Esophagus squamous epithelium (tissue), 5 donors: ENCODE results near the gene MORN1. TPM values are rescaled to one million over a fixed set of nuclear protein-coding genes. Genes with fewer than 3 reads are reported as not detected.

Experiments
- DNase-seq: peaks from one replicate; lab custom pipeline; 2025; lab: John Stamatoyannopoulos, UW
- H3K27ac ChIP-seq, 4 donors: fragments of 200-600 bp; sonication (generic); one replicate each; pipeline ENCODE4 v1.5.1; 2016 to 2019; ENCODE audit warnings: mild to moderate bottlenecking in 1 of 4
- H3K27me3 ChIP-seq, 4 donors: fragments of 200-600 bp; sonication (generic); 1 replicate in 3 of 4; 2 replicates in 1 of 4; pipeline versions ENCODE4 v1.5.1 to v1.6.0; 2017 to 2021; ENCODE audit warnings: antibody characterized with exemption in 1 of 4
- H3K36me3 ChIP-seq, 3 donors: fragments of 200-600 bp; sonication (generic); one replicate each; pipeline ENCODE4 v1.5.1; 2016 to 2019
- H3K4me1 ChIP-seq, 3 donors: fragments of 200-600 bp; sonication (generic); one replicate each; pipeline ENCODE4 v1.5.1; 2017 to 2019
- H3K4me3 ChIP-seq, 4 donors: fragments of 200-600 bp; sonication (generic); 1 replicate in 3 of 4; 2 replicates in 1 of 4; pipeline ENCODE4 v1.5.1; 2016 to 2019; ENCODE audit warnings: mild to moderate bottlenecking in 2 of 4, moderate library complexity in 1 of 4
- H3K9me3 ChIP-seq, 3 donors: fragments of 200-600 bp; sonication (generic); one replicate each; pipeline ENCODE4 v1.5.1; 2016 to 2019
- CTCF ChIP-seq, 6 experiments: fragments of 450-650 bp in 4 of 6; fragments of 200-600 bp in 2 of 6; sonication (generic) in 2 of 6; IDR thresholded peaks; one replicate each; pipeline ENCODE4 v1.5.1; 2016 to 2019; ENCODE audit warnings: antibody characterized with exemption in 6 of 6, mild to moderate bottlenecking in 4 of 6, moderate library complexity in 4 of 6
- POLR2A ChIP-seq, 4 donors: fragments of 450-650 bp; IDR thresholded peaks; one replicate each; pipeline ENCODE4 v1.6.1; 2017; ENCODE audit warnings: antibody characterized with exemption in 4 of 4, mild to moderate bottlenecking in 4 of 4, moderate library complexity in 3 of 4
- WGBS, 2 donors: methylation state at CpG; one replicate each; pipeline ENCODE4 v1.1.5; 2018; 5-methylcytosine and 5-hydroxymethylcytosine counted together
- intact Hi-C: fragments of 100-400 bp; cut with DNase I; formaldehyde crosslinking; loops from one replicate; pipeline ENCODE4 v1.15.0; 2022
- total RNA-seq, 4 donors: library from RNA; depleted of rRNA; stranded (reverse); fragments of >200 nt; gene quantifications; one replicate each; pipeline ENCODE4 v1.1.0, GENCODE V29; 2016
- donor health status: DM: yes; HTN: yes; CAD: no.

MORN1 gene
- total RNA-seq, 4 donors from 2014 or later = 6.7 to 10.8 (median 7.0) TPM

GRCh38 chr1:2301607-2302291 is 89.6 kb downstream of the MORN1 start:
- intact Hi-C loops = no loop called here
- 65 to 96% methylated on average over 9 to 10 of the region's 17 CpGs for WGBS, 2 donors
- peaks cover 40 to 80% (median 41%) of the 10 kb centered on the region in 3 donors for H3K4me1 ChIP-seq
- H3K9me3 ChIP-seq = no peaks in the 10 kb centered on the region
- peak overlapping the region; percentile 72 to 89 (median 83) for H3K27ac ChIP-seq
- peak overlapping the region in 2 of 4 donors; percentile 38 to 52 for H3K4me3 ChIP-seq
- H3K27me3 ChIP-seq = no peaks in the 10 kb centered on the region
- no peak for DNase-seq
- peaks cover 26 to 40% (median 32%) of the 10 kb centered on the region in 3 donors for H3K36me3 ChIP-seq
- TF ChIP-seq CTCF (IDR thresholded peaks at IDR 0.05) (no peak), POLR2A (IDR thresholded peaks at IDR 0.05) (no peak)

- TF ChIP-seq POLR2A (IDR thresholded peaks at IDR 0.05) (peak in 2 of 4 donors; percentile 27 to 52), CTCF (IDR thresholded peaks at IDR 0.05) (peak in 1 of 6 experiments; percentile 2)
- WGBS, 2 donors = 29 to 31% methylated on average over 8 to 11 of the region's 37 CpGs
- peak overlapping the region in 3 of 4 donors; percentile 29 to 52 (median 38) for H3K4me3 ChIP-seq
- H3K27ac ChIP-seq = peak overlapping the region; percentile 72 to 89 (median 83)
- H3K27me3 ChIP-seq = no peaks in the 10 kb centered on the region
- DNase-seq = peak; percentile 80
- peaks cover 40 to 86% (median 41%) of the 10 kb centered on the region in 3 donors for H3K4me1 ChIP-seq
- intact Hi-C loops = no loop called here
- H3K9me3 ChIP-seq = no peaks in the 10 kb centered on the region
- peaks cover 19 to 33% (median 25%) of the 10 kb centered on the region in 3 donors for H3K36me3 ChIP-seq
Observed at GRCh38 chr1:2300851-2301606, 90.3 kb downstream of the MORN1 start.

GRCh38 chr1:2300004-2300771 is 91.2 kb downstream of the MORN1 start:
- Histone ChIP-seq H3K4me3 (peak overlapping the region in 3 of 4 donors; percentile 29 to 52 (median 38)), H3K36me3 (peaks cover 11 to 25% (median 17%) of the 10 kb centered on the region in 3 donors), H3K27me3 (no peaks in the 10 kb centered on the region), H3K27ac (peak overlapping the region; percentile 72 to 89 (median 83)), H3K4me1 (peaks cover 40 to 95% (median 41%) of the 10 kb centered on the region in 3 donors), H3K9me3 (no peaks in the 10 kb centered on the region)
- DNase-seq = no peak
- intact Hi-C loops = no loop called here
- TF ChIP-seq CTCF (IDR thresholded peaks at IDR 0.05) (no peak), POLR2A (IDR thresholded peaks at IDR 0.05) (no peak)
- WGBS, 2 donors = no CpG with 5 or more reads among the region's 32 CpGs

- Histone ChIP-seq H3K27ac (peak overlapping the region; percentile 72 to 89 (median 83)), H3K4me3 (peak overlapping the region in 1 of 4 donors; percentile 52), H3K27me3 (no peaks in the 10 kb centered on the region), H3K4me1 (peaks cover 46 to 99% (median 50%) of the 10 kb centered on the region in 3 donors), H3K36me3 (peaks cover 7 to 15% (median 7%) of the 10 kb centered on the region in 3 donors), H3K9me3 (no peaks in the 10 kb centered on the region)
- intact Hi-C loops = no loop called here
- no peak for DNase-seq
- TF ChIP-seq CTCF (IDR thresholded peaks at IDR 0.05) (no peak), POLR2A (IDR thresholded peaks at IDR 0.05) (no peak)
- 20 to 49% methylated on average over 1 to 10 of the region's 24 CpGs for WGBS, 2 donors
Observed at GRCh38 chr1:2299131-2299627, 92.2 kb downstream of the MORN1 start.
